HepG2 (cell line): ENCODE results near the gene RASSF8. TPM values are rescaled to one million over a fixed set of nuclear protein-coding genes. Genes with fewer than 3 reads are reported as not detected.

Experiments used
- ATAC-seq: fragments of 200-7000 bp; cut with Tn5 transposase; 3 replicates; pipeline ENCODE4 v1.9.1; 2020; ENCODE audit warnings: mild to moderate bottlenecking, moderate library complexity
- BruUV-seq: library from RNA; stranded (reverse); fragments of 400-500 nt; replicated peaks from 2 replicates; lab custom pipeline; 2021; lab: Mats Ljungman, UMichigan
- CTCF ChIA-PET: fragments of 300-600 bp; formaldehyde crosslinking; extraction: SDS; loops from one replicate; lab custom pipeline; 2021; ENCODE audit warnings: low total read pairs, inconsistent platforms, low intra/inter-chr PET ratio; lab: Yijun Ruan, JAX
- POLR2A ChIA-PET: fragments of 350-600 bp; sonication (Branson Sonifier 250); formaldehyde crosslinking; loops from one replicate; lab custom pipeline; 2020; ENCODE audit warnings: antibody characterized with exemption, inconsistent platforms; lab: Yijun Ruan, JAX
- DNase-seq: peaks from one replicate; pipeline ENCODE4 v3.0.0-alpha.2; 2015; ENCODE audit warnings: low spot score
- FAIRE-seq: peaks from 3 replicates; lab custom pipeline; 2011; peaks lifted over from hg19 to GRCh38; lab: Jason Lieb, UNC
- H2AFZ ChIP-seq: one replicate; pipeline ENCODE4 v1.6.1; 2011; ENCODE audit warnings: low read length, inconsistent platforms
- H3K27ac ChIP-seq: fragments of 300-600 bp; 3 replicates; pipeline ENCODE4 v1.8.0; 2011; ENCODE audit warnings: mixed run types, mild to moderate bottlenecking, mixed read lengths, low read length, inconsistent platforms; ENCODE audit not compliant: insufficient read depth; ENCODE audit errors: extremely low read length
- H3K27me3 ChIP-seq, 2 experiments: fragments of 200-600 bp in 1 of 2; 2 replicates in 1 of 2; 3 replicates in 1 of 2; pipeline versions ENCODE4 v1.6.0 to v1.8.0; 2011; ENCODE audit warnings: low read length in 2 of 2, mild to moderate bottlenecking in 2 of 2, moderate library complexity in 2 of 2, inconsistent platforms in 1 of 2; ENCODE audit not compliant: insufficient read depth in 2 of 2, control insufficient read depth in 1 of 2
- H3K36me3 ChIP-seq, 2 experiments: fragments of 200-600 bp in 1 of 2; replicated peaks in 1 of 2; 2 replicates in 1 of 2; 3 replicates in 1 of 2; pipeline versions ENCODE4 v1.5.1 to v1.8.0; 2011; ENCODE audit warnings: low read length in 2 of 2, inconsistent platforms in 1 of 2; ENCODE audit not compliant: insufficient read depth in 2 of 2, control insufficient read depth in 1 of 2
- H3K4me1 ChIP-seq: 2 replicates; pipeline ENCODE4 v1.5.1; 2012; ENCODE audit warnings: low read length, inconsistent platforms; ENCODE audit not compliant: insufficient read depth
- H3K4me2 ChIP-seq: 2 replicates; pipeline ENCODE4 v1.6.0; 2011; ENCODE audit warnings: low read depth, low read length, inconsistent platforms
- H3K4me3 ChIP-seq, 3 experiments: fragments of 200-600 bp in 1 of 3; sonication (generic), shearing (Covaris generic) in 1 of 3; replicated peaks in 1 of 3; 2 replicates each; pipeline ENCODE4 v1.5.1; 2011 to 2016; ENCODE audit warnings: low read length in 3 of 3, inconsistent platforms in 2 of 3, low read depth in 2 of 3, mild to moderate bottlenecking in 2 of 3, control low read depth in 1 of 3, mixed read lengths in 1 of 3; ENCODE audit not compliant: insufficient read depth in 1 of 3
- H3K79me2 ChIP-seq: one replicate; pipeline ENCODE4 v1.6.1; 2011; ENCODE audit warnings: low read length, inconsistent platforms; ENCODE audit not compliant: insufficient read depth
- H3K9ac ChIP-seq: 2 replicates; pipeline ENCODE4 v1.6.0; 2011; ENCODE audit warnings: mild to moderate bottlenecking, low read depth, low read length, inconsistent platforms; ENCODE audit not compliant: insufficient read depth
- H3K9me3 ChIP-seq: 2 replicates; pipeline ENCODE4 v1.5.1; 2012; ENCODE audit warnings: mild to moderate bottlenecking, low read length
- H4K20me1 ChIP-seq: 2 replicates; pipeline ENCODE4 v1.6.0; 2011; ENCODE audit warnings: inconsistent platforms, mild to moderate bottlenecking, low read length, moderate library complexity; ENCODE audit not compliant: insufficient read depth
- ATRX ChIP-seq: sonication (generic); formaldehyde crosslinking; IDR thresholded peaks from 2 replicates; pipeline ENCODE4 v1.4.0; 2020; ENCODE audit warnings: missing genetic modification reagents, borderline replicate concordance
- GATAD2A ChIP-seq: IDR thresholded peaks from 2 replicates; pipeline ENCODE4 v1.6.1; 2016
- HOMEZ ChIP-seq: IDR thresholded peaks from 2 replicates; pipeline ENCODE4 v1.6.1; 2016; ENCODE audit warnings: low read depth
- HOXA5 ChIP-seq: sonication (generic); formaldehyde crosslinking; IDR thresholded peaks from 2 replicates; pipeline ENCODE4 v1.4.0; 2020; ENCODE audit warnings: missing genetic modification reagents
- KAT7 ChIP-seq: IDR thresholded peaks from 2 replicates; pipeline ENCODE4 v1.6.1; 2018; ENCODE audit warnings: borderline replicate concordance, missing compliant biosample characterization
- KMT2B ChIP-seq: IDR thresholded peaks from 2 replicates; pipeline ENCODE4 v1.6.1; 2016; ENCODE audit warnings: missing genetic modification reagents, missing compliant biosample characterization
- SNAI1 ChIP-seq: sonication (generic); formaldehyde crosslinking; IDR thresholded peaks from 2 replicates; pipeline ENCODE4 v1.5.0; 2020; ENCODE audit warnings: mild to moderate bottlenecking, missing genetic modification reagents, borderline replicate concordance
- TRIM24 ChIP-seq: sonication (generic); formaldehyde crosslinking; IDR thresholded peaks from 2 replicates; pipeline ENCODE4 v1.8.0; 2022; ENCODE audit warnings: mild to moderate bottlenecking, missing genetic modification reagents
- ZFP36L2 ChIP-seq: sonication (generic); formaldehyde crosslinking; IDR thresholded peaks from 2 replicates; pipeline ENCODE4 v1.4.0; 2020; ENCODE audit warnings: missing genetic modification reagents
- ZNF496 ChIP-seq: sonication (generic); formaldehyde crosslinking; IDR thresholded peaks from 2 replicates; pipeline ENCODE4 v1.8.1; 2023; ENCODE audit warnings: mild to moderate bottlenecking, moderate library complexity, missing genetic modification reagents; ENCODE audit not compliant: insufficient replicate concordance
- ZNF709 ChIP-seq: sonication (generic); formaldehyde crosslinking; IDR thresholded peaks from 2 replicates; pipeline ENCODE4 v1.5.0; 2020; ENCODE audit warnings: mild to moderate bottlenecking, missing genetic modification reagents
- WGBS: methylation state at CpG from one replicate; pipeline ENCODE4 v1.1.6; 2017; ENCODE audit warnings: low lambda C conversion rate; 5-methylcytosine and 5-hydroxymethylcytosine counted together
- in situ Hi-C: cut with HindIII; loops from 2 replicates; pipeline ENCODE4 v1.10.0; 2017; ENCODE audit warnings: low pct_unique_long_range_greater_than_20kb; ENCODE audit not compliant: extremely low pct_ligation_motif_present
- intact Hi-C: fragments of 100-400 bp; cut with micrococcal nuclease; formaldehyde crosslinking; loops from one replicate; pipeline ENCODE4 v1.10.0; 2022; ENCODE audit not compliant: unreplicated experiment
- polyA plus RNA-seq, 8 experiments: library from polyadenylated mRNA; depleted of rRNA in 3 of 8; stranded (reverse) in 7 of 8; unstranded in 1 of 8; fragments of >200 nt; fragmentation: Illumina TruSeq in 4 of 8; extraction: Trizol in 4 of 8; gene quantifications; 2 replicates each; pipeline versions ENCODE4 v1.2.1 to v1.2.3, GENCODE V29; 2011 to 2016; ENCODE audit warnings: low read depth in 4 of 8, missing spikeins in 1 of 8, mixed read lengths in 1 of 8; ENCODE audit not compliant: insufficient read depth in 1 of 8
- total RNA-seq, 5 experiments: library from RNA; depleted of rRNA; stranded (reverse); fragments of >200 nt; fragmentation: Illumina TruSeq; extraction: Trizol; gene quantifications; 2 replicates each; pipeline ENCODE4 v1.2.3, GENCODE V29; 2016; ENCODE audit warnings: low read depth in 1 of 5
- TF ChIP-seq, protein P1 (sequence below): sonication (generic); formaldehyde crosslinking; IDR thresholded peaks from 2 replicates; pipeline ENCODE4 v1.4.0; 2020; ENCODE audit warnings: missing genetic modification reagents, mild to moderate bottlenecking, borderline replicate concordance
- TF ChIP-seq, protein P2 (sequence below): sonication (generic); formaldehyde crosslinking; IDR thresholded peaks from 2 replicates; pipeline ENCODE4 v1.4.0; 2020; ENCODE audit warnings: mild to moderate bottlenecking, missing genetic modification reagents
- TF ChIP-seq, protein P3 (sequence below): sonication (generic); formaldehyde crosslinking; IDR thresholded peaks from 2 replicates; pipeline ENCODE4 v1.5.0; 2020; ENCODE audit warnings: missing genetic modification reagents

The RASSF8 gene
- total and polyA plus RNA-seq, 2 of the 13 experiments (the other 11 are each of a cell fraction or from before 2014, with no cell fraction given): 0.82 to 9.2 TPM

- ATAC-seq: no peak
- no peak for TF ChIP-seq ATRX (CRISPR knock-in tag)
- no peak for TF ChIP-seq ZNF496 (CRISPR knock-in tag)
- TF ChIP-seq, protein P1, sequence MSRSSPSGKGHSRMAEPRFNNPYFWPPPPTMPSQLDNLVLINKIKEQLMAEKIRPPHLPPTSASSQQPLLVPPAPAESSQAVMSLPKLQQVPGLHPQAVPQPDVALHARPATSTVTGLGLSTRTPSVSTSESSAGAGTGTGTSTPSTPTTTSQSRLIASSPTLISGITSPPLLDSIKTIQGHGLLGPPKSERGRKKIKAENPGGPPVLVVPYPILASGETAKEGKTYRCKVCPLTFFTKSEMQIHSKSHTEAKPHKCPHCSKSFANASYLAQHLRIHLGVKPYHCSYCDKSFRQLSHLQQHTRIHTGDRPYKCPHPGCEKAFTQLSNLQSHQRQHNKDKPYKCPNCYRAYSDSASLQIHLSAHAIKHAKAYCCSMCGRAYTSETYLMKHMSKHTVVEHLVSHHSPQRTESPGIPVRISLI (CRISPR knock-in tag): no peak
- no peak for TF ChIP-seq HOXA5
- no peak for TF ChIP-seq GATAD2A
- no peak for TF ChIP-seq KMT2B (CRISPR knock-in tag)
- TF ChIP-seq ZNF709 (CRISPR knock-in tag): no peak
- TF ChIP-seq ZFP36L2 (CRISPR knock-in tag): no peak
- TF ChIP-seq, protein P2, sequence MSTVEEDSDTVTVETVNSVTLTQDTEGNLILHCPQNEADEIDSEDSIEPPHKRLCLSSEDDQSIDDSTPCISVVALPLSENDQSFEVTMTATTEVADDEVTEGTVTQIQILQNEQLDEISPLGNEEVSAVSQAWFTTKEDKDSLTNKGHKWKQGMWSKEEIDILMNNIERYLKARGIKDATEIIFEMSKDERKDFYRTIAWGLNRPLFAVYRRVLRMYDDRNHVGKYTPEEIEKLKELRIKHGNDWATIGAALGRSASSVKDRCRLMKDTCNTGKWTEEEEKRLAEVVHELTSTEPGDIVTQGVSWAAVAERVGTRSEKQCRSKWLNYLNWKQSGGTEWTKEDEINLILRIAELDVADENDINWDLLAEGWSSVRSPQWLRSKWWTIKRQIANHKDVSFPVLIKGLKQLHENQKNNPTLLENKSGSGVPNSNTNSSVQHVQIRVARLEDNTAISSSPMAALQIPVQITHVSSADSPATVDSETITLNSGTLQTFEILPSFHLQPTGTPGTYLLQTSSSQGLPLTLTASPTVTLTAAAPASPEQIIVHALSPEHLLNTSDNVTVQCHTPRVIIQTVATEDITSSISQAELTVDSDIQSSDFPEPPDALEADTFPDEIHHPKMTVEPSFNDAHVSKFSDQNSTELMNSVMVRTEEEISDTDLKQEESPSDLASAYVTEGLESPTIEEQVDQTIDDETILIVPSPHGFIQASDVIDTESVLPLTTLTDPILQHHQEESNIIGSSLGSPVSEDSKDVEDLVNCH (CRISPR knock-in tag): no peak
- TF ChIP-seq TRIM24: no peak
- TF ChIP-seq HOMEZ (CRISPR knock-in tag): no peak
- no peak for TF ChIP-seq KAT7
- TF ChIP-seq SNAI1 (CRISPR knock-in tag): no peak
- TF ChIP-seq, protein P3, sequence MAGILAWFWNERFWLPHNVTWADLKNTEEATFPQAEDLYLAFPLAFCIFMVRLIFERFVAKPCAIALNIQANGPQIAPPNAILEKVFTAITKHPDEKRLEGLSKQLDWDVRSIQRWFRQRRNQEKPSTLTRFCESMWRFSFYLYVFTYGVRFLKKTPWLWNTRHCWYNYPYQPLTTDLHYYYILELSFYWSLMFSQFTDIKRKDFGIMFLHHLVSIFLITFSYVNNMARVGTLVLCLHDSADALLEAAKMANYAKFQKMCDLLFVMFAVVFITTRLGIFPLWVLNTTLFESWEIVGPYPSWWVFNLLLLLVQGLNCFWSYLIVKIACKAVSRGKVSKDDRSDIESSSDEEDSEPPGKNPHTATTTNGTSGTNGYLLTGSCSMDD: no peak
- TF ChIP-seq, all 625 proteins: peak for 0
- ChIA-PET CTCF (no interaction called here), POLR2A (no interaction called here)
- Histone ChIP-seq H3K36me3 (no peaks in the 10 kb centered on the region), H3K9ac (no peak overlapping the region), H3K79me2 (no peaks in the 10 kb centered on the region), H2AFZ (no peak overlapping the region), H3K4me3 (no peak overlapping the region), H3K9me3 (no peaks in the 10 kb centered on the region), H3K4me1 (no peaks in the 10 kb centered on the region), H3K27me3 (no peaks in the 10 kb centered on the region), H4K20me1 (no peaks in the 10 kb centered on the region), H3K27ac (no peak overlapping the region), H3K4me2 (no peak overlapping the region)
- no peak for DNase-seq
- in situ Hi-C loops: no loop called here
- no peak for FAIRE-seq
- 79% methylated on average over 1 of the region's 1 CpG for WGBS
- no TSS peak for BruUV-seq
- intact Hi-C loops: no loop called here
Measured at GRCh38 chr12:26044592-26044991, 86.1 kb downstream of the RASSF8 start.
